H4 (cell line): ENCODE results near the gene SCUBE2. TPM values are rescaled to one million over a fixed set of nuclear protein-coding genes. Genes with fewer than 3 reads are reported as not detected.
A peak's percentile ranks its signal among the peaks of the same experiment; 100 is the strongest.
"Not testable (repeated sequence)": the region's sequence is repeated elsewhere in the genome, so short reads cannot be mapped to it uniquely, and the experiment has no call there.

ENCODE experiments used
- DNase-seq: peaks from one replicate; pipeline ENCODE4 v3.0.0-alpha.2; 2015; ENCODE audit warnings: low spot score
- total RNA-seq: library from RNA; depleted of rRNA; stranded (reverse); fragments of >200 nt; shearing (Covaris generic); gene quantifications from 2 replicates; pipeline ENCODE4 v1.2.3, GENCODE V29; 2014

The SCUBE2 gene
- total RNA-seq, 1 experiment from 2014 or later = 0.10 TPM

- DNase-seq = no peak
Measured at GRCh38 chr11:9008661-9009060, 82.7 kb downstream of the SCUBE2 start.

GRCh38 chr11:9008011-9008550 lies 83.3 kb downstream of the SCUBE2 start:
- DNase-seq = no peak

DNA sequence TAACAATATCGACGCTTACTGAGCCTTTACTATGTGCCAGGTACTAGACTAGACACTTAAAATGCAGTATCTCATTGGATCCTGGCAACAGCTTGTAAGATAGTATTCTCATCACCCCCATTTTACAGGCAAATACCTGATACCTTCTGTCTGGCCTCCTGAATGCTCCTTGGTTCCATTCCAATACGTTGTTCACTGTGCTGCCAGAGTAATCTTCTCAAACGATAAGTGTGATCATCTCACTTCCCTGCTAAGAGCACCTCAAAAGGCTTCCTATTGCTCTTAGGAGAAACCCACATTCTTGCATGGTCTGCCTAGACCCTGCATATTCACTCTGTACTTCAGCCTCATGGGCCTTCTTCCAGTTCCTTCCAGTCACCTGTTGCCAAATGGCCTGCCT lies 86.3 kb downstream of the SCUBE2 start:
- DNase-seq = no peak

DNA sequence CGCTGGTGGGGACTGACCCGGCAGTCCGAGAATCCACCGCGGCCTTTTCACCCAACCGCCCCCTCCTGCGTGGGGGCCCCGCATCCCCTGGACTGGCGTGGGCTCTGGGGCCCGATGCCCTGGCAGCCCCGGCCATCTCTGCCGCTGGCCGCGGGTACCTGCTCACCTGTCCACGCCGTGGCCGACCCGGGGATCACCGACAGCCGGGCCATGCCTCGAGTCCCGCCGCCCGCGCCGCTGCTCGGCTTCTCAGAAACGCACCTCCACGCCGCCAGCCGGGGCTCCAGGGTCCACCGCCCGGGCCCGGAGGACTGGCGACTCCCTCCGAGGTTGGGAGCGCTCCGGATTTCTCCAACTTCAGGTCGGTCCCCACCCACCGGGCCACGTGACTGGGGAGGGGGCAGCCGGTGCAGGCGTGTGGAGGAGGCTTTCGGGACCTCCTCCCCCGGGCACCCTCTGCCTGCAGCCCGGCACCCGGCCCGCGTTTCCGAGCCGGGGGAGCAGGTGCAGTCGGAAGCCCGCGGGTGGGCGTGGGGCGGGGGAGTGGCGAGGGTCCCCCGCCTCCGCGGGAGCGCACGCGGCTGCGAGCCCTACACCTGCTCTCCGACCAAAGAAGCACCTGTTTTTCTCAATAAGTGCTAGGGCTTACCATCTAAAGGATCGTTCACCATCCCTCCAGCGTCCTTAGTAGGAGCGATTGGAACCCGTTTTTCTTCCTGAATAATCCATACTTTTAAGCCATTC lies 87.0 kb downstream of the SCUBE2 start:
- no peak for DNase-seq

DNA sequence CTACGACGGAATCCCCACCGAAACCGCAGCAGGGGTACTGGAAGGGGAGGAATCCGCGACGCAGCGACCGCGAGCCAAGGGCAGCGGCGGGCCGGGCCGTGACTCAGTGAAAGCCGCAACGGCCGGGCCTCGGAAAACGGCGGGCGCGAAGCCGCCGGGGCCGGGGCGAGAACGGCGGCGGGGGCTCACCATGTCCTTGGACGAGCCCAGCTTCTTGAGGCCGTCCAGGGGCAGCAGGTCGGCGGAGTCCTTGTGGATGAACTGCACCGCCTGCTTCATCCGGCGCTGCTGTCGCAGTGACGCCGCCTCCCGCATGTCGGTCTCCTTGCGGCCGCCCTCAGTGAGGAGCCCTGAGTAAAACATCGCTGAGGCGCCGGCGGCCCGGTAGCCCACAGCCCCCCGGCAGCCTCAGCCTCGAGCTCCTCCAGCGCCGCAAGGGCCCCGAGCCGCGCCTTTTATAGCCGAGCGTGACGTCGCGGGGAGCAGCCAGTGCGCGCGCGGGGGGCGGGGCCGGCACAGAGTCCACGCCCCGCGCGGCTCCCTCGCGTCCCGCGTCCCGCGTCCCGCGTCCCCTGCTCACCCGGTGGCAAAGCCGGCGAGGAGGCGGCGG lies 87.7 kb downstream of the SCUBE2 start, which contains the start of gene NRIP3:
Gene NRIP3 (minus strand): TSS at position 429 of the 610 bp plus-strand sequence. CDS start 66 bp downstream, at position 363.
- DNase-seq = peak; percentile 50

GRCh38 chr11:9002920-9003572 lies 88.4 kb downstream of the SCUBE2 start:
- DNase-seq = no peak

GRCh38 chr11:9001736-9002135 lies 89.7 kb downstream of the SCUBE2 start:
- peak; percentile 59 for DNase-seq

DNA sequence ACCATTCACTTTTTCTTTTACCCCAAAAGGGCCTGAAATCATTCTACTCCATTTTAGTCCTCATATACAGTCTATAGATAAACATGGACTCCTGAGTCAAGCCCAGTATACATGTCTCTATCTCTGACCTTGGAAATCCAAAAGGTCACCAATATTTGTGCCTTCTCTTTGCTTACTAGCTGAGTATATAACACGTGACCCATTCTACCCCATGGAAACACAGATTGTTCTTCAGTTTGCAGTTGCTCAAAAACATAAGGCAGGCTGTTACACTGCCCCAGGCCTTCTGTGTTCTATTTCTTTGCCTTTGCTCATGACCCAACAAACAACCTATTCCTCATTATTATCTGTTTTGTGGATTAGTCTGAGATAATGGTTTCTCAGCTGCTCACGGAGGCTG lies 93.4 kb downstream of the SCUBE2 start:
- DNase-seq = no peak

DNA sequence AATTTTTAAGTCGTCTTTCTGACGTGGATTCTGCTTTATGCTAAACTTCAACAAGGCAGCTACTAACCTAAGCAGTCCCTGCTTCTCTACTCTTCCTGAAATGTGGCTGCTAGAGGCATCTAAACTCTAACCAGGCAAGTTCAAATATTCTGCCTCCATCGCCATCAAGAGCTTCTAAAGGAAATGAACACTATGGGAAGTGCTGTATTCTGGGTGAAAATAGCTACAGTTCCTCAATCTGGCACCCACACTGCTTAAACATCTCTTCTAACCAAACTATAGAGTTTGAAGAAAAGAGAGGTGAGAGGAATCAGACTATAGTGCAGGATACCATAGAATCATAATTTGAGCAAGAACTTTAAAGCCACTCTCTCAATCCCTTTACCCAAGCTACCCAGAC lies 93.9 kb downstream of the SCUBE2 start:
- no peak for DNase-seq

GRCh38 chr11:8989453-8989852 lies 101.9 kb downstream of the SCUBE2 start:
- DNase-seq = no peak

GRCh38 chr11:8988329-8989234 lies 102.8 kb downstream of the SCUBE2 start:
- no peak for DNase-seq

GRCh38 chr11:8987446-8987845 lies 104.0 kb downstream of the SCUBE2 start:
- no peak for DNase-seq

- DNase-seq = not testable (repeated sequence)
Measured at GRCh38 chr11:8986772-8987171, 104.6 kb downstream of the SCUBE2 start.

DNA sequence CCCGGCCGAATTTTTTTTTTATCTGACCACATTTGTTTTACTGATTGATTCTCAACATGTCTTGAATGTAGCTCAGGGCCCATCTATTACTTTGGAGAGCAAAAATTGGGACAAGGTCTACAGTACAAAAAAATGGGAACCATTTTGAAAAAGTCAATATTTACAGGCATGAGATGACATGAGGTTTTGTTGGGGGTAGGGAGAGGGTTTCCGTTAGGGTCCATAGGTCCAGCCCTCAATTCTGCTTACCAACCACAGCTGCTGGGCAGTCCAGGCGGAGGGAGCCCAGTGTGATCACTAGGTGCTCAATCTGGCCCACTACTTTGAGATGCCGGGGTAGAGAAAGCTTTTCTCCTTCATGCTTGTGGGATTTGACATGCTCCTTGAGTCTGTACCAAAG lies 105.9 kb downstream of the SCUBE2 start:
- DNase-seq = no peak

DNA sequence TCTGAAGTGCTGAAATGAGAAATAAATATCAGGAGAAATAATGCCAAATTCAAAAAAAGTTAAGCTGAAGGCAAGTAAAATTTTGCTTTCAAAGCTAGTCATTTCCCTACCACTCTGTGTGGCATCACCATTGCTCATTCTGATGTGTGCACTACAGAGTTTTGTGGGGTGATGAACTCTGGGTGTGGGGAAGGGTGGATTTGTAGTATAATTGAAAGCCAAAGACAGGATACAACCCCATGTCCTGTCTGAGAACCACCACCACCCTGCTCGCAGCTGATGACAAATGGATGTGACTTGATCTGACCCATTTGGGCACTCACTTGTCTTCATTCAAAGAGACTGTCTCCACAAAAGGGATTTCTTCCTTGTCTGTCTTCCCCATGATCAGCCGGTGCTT lies 107.8 kb downstream of the SCUBE2 start:
- DNase-seq = no peak

- DNase-seq = no peak
Measured at GRCh38 chr11:8980485-8980884, 110.9 kb downstream of the SCUBE2 start.

GRCh38 chr11:8979365-8979764 lies 112.0 kb downstream of the SCUBE2 start:
- not testable (repeated sequence) for DNase-seq

DNA sequence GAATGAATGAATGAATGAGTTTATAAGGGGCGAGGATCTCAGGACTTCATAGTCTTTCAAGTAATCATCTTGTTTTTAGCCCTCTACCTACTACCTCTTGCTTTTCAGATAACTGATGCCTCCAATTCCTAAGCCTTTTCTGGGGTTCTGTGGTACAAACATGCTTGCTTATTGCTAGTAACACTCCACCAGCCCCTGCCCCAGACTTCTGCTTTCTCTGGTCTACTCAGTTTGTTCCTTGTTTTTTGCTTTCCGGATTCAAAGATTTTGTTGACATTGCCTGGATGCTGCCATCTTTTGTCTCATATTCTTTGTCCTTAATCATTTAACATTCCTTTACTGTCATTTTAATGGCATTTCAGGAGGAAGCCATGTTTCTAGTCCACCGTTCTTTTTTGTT lies 118.3 kb downstream of the SCUBE2 start:
- no peak for DNase-seq

DNA sequence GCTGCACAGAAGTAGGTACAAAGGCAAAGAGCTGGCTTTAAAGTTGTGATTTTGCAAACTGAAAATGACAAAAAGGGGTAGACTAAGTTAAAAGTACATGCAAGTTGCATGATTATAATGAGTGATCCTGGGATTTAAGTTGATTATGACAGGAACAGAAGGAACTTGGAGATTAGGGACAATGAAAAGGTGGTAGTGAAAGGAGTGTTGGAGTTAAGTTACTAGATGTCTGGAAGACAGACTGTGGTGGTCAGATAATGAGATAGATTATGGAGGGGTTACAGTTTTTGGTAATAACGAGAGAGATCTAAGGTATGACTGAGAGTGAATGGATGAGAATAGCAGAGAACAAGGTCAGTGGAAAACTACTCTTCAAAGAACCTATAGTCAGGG lies 119.5 kb downstream of the SCUBE2 start:
- no peak for DNase-seq

DNA sequence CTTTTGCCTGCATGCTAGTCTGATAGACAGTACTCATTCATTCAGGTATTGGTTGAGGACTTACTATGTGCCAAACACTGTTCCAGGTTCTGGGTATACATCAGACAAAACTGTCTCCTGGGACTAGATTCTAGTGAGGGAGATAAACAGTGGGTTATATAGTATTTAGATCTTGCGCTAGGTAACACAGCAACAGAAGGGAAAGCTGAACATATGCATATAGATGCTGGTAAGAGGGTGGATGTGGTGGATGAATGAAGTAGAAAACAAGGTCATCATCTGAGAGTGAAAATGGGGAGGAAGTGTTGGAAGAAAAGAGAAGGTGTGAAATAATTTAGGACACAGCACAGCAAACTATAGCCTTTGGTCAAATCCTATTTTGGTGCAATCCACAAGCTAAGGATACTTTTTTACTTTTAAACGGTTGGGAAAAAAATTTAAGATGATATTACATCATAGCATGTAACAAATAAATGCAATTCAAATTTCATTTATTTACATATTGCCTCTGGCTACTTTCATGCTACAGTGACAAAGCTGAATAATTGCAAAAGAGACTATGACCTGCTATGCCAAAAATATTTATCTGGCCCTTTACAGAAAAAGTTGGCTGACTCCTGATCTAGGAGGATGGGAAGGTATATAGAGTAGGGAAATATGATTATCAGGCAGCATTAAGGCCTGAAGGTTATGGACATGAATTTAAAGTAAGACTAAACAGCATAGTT lies 120.0 kb downstream of the SCUBE2 start:
- DNase-seq = no peak
